HG03060 (cell line): ENCODE data around the gene MAP1LC3B.

Experiments
- ATAC-seq: cut with Tn5 transposase; IDR thresholded peaks from one replicate; pipeline ENCODE4 v1.9.1; 2021; ENCODE audit warnings: low read depth, moderate number of reproducible peaks; ENCODE audit not compliant: unreplicated experiment

Gene MAP1LC3B

GRCh38 chr16:87448866-87449265 is 56.7 kb downstream of the MAP1LC3B start:
- no peak for ATAC-seq

GRCh38 chr16:87451563-87452210 is 59.6 kb downstream of the MAP1LC3B start:
- ATAC-seq = no peak

- no peak for ATAC-seq
These were observed 61.2 kb downstream of the MAP1LC3B start for GRCh38 chr16:87453326-87453725.
